LNCaP clone FGC (cell line): ENCODE measurements around the gene FCRLA.

ENCODE experiments used
- DNase-seq: peaks from one replicate; pipeline ENCODE4 v3.0.0-alpha.2; 2011; ENCODE audit warnings: low read depth
- H3K4me3 ChIP-seq: 2 replicates; pipeline ENCODE4 v1.5.1; 2011; ENCODE audit warnings: mild to moderate bottlenecking, low read depth, low read length, control low read depth
- TF ChIP-seq, protein P1 (sequence below): IDR thresholded peaks from 2 replicates; pipeline ENCODE4 v1.5.1; 2012; ENCODE audit warnings: mild to moderate bottlenecking; ENCODE audit not compliant: control insufficient read depth, insufficient read depth; ENCODE audit errors: extremely low read depth

The FCRLA gene

DNA sequence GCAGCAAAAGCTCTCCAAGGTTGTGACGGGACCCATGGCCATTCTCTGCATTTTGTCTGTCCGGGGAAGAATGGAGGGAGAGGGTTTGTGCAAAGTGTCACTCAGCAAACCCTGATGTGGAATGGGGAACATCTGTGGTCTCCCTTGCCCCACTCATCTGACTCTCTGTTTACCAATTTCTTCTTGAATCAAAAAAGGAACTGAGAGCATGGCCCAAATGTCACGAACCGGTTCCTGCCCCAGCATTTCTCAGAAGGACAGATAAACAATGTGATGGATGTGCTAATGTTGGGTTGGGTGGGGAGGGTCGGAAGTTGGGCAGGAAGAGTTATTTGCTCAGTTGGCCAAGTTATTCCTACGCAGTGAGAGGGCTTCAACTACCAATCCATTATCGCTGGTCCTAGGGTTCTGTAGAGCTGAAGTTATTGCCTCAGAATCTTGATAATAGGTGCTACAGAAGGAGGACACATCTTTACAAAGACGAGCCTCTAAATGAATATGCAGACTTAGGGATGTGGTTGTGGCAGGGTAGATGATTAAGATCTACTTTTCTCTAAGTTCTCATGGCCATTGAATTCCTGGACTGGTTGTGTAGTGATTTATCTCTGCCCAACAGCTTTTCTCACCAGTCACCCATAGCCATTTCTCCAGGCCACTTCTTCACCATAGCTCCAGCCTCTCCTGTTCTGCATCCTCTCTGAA lies 33.0 kb downstream of the FCRLA start:
- TF ChIP-seq, protein P1, sequence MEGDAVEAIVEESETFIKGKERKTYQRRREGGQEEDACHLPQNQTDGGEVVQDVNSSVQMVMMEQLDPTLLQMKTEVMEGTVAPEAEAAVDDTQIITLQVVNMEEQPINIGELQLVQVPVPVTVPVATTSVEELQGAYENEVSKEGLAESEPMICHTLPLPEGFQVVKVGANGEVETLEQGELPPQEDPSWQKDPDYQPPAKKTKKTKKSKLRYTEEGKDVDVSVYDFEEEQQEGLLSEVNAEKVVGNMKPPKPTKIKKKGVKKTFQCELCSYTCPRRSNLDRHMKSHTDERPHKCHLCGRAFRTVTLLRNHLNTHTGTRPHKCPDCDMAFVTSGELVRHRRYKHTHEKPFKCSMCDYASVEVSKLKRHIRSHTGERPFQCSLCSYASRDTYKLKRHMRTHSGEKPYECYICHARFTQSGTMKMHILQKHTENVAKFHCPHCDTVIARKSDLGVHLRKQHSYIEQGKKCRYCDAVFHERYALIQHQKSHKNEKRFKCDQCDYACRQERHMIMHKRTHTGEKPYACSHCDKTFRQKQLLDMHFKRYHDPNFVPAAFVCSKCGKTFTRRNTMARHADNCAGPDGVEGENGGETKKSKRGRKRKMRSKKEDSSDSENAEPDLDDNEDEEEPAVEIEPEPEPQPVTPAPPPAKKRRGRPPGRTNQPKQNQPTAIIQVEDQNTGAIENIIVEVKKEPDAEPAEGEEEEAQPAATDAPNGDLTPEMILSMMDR: no peak
- H3K4me3 ChIP-seq: no peak overlapping the region
- DNase-seq: no peak

DNA sequence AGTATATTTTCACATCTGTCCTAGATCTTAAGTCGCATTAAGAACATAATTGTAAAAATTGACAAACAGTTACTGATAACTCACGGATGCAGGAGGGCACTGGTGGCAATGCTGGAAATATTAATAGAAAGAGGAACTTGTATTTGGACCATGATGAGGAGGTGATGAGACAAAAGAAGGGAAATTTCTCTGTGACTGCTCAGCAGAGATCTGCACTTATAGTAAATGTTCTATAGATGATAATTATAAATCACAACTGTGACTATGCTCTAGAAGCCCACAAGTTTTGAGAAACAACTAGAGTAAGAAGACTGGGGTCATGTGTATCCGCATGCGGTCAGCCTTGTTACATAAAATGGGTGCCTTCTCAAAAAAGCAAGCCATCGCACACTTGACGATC lies 33.9 kb downstream of the FCRLA start:
- no peak overlapping the region for H3K4me3 ChIP-seq
- TF ChIP-seq, protein P1: no peak
- DNase-seq: no peak

DNA sequence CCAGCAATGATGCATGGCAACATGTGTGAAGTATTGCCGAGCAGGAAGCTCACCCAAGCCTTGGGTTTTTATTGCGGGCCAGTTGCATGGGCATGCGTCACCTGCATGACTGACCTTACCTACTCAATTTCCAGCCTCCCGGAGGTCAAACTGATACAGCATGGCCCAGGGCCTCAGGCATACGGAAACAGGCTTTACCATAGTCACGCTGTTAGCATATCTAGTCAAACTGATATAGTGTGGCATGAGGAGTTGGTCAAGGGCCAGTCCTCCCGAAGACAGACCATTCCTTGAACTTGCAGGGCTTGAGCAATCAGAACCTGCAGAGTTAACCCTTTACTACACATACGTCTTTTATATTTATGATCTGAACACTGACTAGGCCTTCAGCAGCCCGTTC lies 36.2 kb downstream of the FCRLA start:
- TF ChIP-seq, protein P1: no peak
- no peak for DNase-seq
- no peak overlapping the region for H3K4me3 ChIP-seq

DNA sequence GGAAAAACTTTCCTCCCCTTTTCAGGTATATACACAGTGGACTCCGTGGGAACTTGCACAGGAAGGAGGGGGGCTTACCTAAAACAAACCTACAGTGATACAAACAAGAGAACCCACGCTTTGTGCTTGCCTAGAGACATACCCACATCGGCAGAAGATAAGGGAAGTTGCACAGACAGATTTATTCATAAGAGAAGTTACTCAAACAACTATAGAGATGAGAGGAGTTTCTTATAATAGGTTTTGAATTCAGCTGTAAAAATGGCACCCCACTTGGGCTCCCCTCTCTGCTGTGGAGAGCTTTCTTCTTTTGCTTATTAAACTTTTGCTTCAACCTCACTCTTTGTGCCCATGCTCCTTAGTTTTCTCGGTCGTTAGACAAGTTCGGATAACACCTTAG lies 40.8 kb downstream of the FCRLA start:
- H3K4me3 ChIP-seq: no peak overlapping the region
- TF ChIP-seq, protein P1: no peak
- no peak for DNase-seq

DNA sequence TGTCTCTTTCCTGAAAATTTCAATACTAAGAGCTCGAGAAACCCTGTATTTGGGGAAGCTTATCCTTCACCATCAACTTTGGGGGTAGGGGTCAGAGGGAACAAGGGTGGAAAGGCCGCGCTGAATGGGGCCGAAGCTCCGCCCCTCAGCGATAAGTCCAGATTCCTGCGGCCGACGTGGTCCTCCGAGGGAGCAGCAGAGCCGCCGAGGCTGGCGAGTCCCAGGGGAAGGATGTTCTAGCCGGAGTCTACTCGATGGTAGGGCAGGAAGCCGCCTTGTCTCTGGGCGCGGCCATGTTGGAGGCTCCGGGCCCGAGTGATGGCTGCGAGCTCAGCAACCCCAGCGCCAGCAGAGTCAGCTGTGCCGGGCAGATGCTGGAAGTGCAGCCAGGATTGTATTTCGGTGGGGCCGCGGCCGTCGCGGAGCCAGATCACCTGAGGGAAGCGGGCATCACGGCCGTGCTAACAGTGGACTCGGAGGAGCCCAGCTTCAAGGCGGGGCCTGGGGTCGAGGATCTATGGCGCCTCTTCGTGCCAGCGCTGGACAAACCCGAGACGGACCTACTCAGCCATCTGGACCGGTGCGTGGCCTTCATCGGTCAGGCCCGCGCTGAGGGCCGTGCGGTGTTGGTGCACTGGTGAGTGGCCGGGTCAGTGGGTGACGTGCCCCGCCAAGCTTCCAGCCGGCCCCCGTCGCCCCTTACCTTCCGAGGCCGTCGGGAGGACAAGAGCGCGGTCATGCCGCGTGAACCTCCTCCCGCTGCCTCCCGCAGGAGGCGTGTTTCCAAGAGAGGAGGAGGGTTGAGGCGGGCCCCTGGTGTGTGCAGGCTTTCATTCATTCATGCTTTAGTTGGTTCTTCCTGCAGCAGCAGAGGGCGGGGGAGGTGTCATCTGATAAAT lies 42.7 kb downstream of the FCRLA start, which contains the start of gene DUSP12:
Gene DUSP12 (plus strand): TSS at position 278 of the 899 bp plus-strand sequence. CDS start 16 bp downstream, at position 294.
- peak within 1 kb of the TSS; percentile 90 for H3K4me3 ChIP-seq
- TF ChIP-seq, protein P1: peak; percentile 50
- DNase-seq: peak; percentile 85

DNA sequence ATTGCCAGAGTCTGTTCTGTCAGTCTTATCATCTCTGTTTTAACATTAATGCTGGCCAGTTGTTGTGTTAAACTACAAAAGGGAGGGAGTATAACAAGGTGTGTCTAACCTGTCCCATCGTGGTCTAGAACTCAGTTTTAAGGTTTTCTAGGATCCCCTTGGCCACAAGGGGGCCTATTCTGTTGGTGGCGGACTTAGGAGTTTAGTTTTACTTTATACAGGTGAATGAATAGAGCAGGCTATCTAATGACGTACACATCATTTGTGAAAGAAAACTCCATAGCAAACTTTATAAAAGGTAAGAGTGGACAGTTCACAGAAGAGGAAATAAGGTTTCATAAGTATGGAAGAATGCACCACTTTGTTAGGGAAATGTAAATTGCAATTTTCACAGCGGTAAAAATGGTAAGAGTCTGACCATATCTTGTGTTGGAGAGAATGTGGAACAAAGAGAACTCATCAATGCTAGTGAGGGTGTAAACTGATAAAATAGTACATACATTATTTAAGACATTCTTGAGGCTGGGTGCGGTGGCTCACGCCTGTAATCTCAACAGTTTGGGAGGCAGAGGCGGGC lies 56.6 kb downstream of the FCRLA start:
- H3K4me3 ChIP-seq: no peak overlapping the region
- no peak for DNase-seq
- TF ChIP-seq, protein P1: peak; percentile 49
